GM23248 (cell line): ENCODE measurements around the gene ATP9A.

Experiments used
- EZH2 ChIP-seq: fragments of 200-600 bp; sonication (generic); IDR thresholded peaks from 2 replicates; pipeline ENCODE4 v1.6.1; 2018; ENCODE audit warnings: antibody characterized with exemption, mild to moderate bottlenecking; ENCODE audit not compliant: insufficient read depth, poor library complexity, severe bottlenecking
- EZH2phosphoT487 ChIP-seq: fragments of 200-600 bp; sonication (generic); IDR thresholded peaks from 2 replicates; pipeline ENCODE4 v1.6.1; 2018; ENCODE audit warnings: antibody characterized with exemption, moderate library complexity, mild to moderate bottlenecking, low read depth; ENCODE audit not compliant: insufficient read depth

DNA sequence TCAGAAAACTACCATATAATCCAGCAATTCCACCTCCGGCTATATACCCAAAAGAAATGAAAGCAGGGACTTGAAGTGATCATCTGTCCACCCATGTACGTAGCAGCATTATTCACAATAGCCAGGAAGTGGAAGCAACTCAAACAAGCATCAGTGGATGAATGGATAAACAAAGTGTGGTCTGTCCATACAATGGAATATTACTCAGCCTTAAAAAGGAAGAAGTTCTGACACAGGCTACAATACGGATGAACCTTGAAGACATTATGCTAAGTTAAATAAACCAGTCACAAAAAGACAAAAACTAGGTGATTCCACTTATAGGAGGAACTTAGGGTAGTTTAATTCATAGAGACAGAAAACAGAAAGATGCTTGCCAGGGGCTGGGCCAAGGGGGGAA lies 76.5 kb downstream of the ATP9A start:
- TF ChIP-seq EZH2 (no peak), EZH2phosphoT487 (no peak)
